WTC11 (cell line): ENCODE measurements around the gene BUD31. TPM values are rescaled to one million over a fixed set of nuclear protein-coding genes. Genes with fewer than 3 reads are reported as not detected.

Experiments used
- ATAC-seq: fragments of 200-7000 bp; cut with Tn5 transposase; 2 replicates; pipeline ENCODE4 v1.10.0; 2021; ENCODE audit warnings: mild to moderate bottlenecking, moderate library complexity
- CTCF ChIA-PET: fragments of 300-600 bp; sonication (Branson Sonifier 250); formaldehyde crosslinking; loops from one replicate; lab custom pipeline; 2021; ENCODE audit warnings: antibody characterized with exemption; lab: Charles Lee
- POLR2A ChIA-PET: fragments of 350-600 bp; sonication (Branson Sonifier 250); formaldehyde crosslinking; loops from one replicate; lab custom pipeline; 2021; ENCODE audit warnings: antibody characterized with exemption; lab: Charles Lee
- DNase-seq: peaks from one replicate; pipeline ENCODE4 v3.0.0; 2021; ENCODE audit warnings: low spot score
- H3K27ac Mint-ChIP-seq: 2 replicates; pipeline ENCODE4 v1.8.0; 2021; ENCODE audit warnings: mixed read lengths
- H3K27me3 Mint-ChIP-seq: 2 replicates; pipeline ENCODE4 v1.8.0; 2021; ENCODE audit warnings: low read depth, mild to moderate bottlenecking, moderate library complexity, mixed read lengths
- H3K36me3 Mint-ChIP-seq: 2 replicates; pipeline ENCODE4 v1.8.0; 2021; ENCODE audit warnings: mixed read lengths
- H3K4me1 Mint-ChIP-seq: 2 replicates; pipeline ENCODE4 v1.8.0; 2022; ENCODE audit warnings: mixed read lengths
- H3K4me3 Mint-ChIP-seq: 2 replicates; pipeline ENCODE4 v1.8.0; 2021; ENCODE audit warnings: mild to moderate bottlenecking, moderate library complexity, mixed read lengths
- H3K9me3 Mint-ChIP-seq: 2 replicates; pipeline ENCODE4 v1.8.0; 2021; ENCODE audit warnings: mixed read lengths
- ATF2 ChIP-seq: sonication (generic); formaldehyde crosslinking; IDR thresholded peaks from 2 replicates; pipeline ENCODE4 v1.8.1; 2022; ENCODE audit warnings: low read depth, missing genetic modification reagents, borderline replicate concordance
- CDX4 ChIP-seq: fragments of 250-450 bp; sonication (Bioruptor Pico); IDR thresholded peaks from 2 replicates; pipeline ENCODE4 v1.9.0; 2021; ENCODE audit warnings: moderate library complexity, mild to moderate bottlenecking, inconsistent platforms, borderline replicate concordance
- CREM ChIP-seq: sonication (generic); formaldehyde crosslinking; IDR thresholded peaks from 2 replicates; pipeline ENCODE4 v1.8.1; 2022; ENCODE audit warnings: mild to moderate bottlenecking, missing genetic modification reagents, moderate library complexity
- ETV6 ChIP-seq: sonication (generic); formaldehyde crosslinking; IDR thresholded peaks from 2 replicates; pipeline ENCODE4 v1.8.1; 2022; ENCODE audit warnings: mild to moderate bottlenecking, missing genetic modification reagents
- FOXJ3 ChIP-seq: sonication (generic); formaldehyde crosslinking; IDR thresholded peaks from 2 replicates; pipeline ENCODE4 v1.9.0; 2021; ENCODE audit warnings: missing genetic modification reagents, mild to moderate bottlenecking, borderline replicate concordance
- GABPB1 ChIP-seq: sonication (generic); formaldehyde crosslinking; IDR thresholded peaks from 2 replicates; pipeline ENCODE4 v1.8.1; 2023; ENCODE audit warnings: mild to moderate bottlenecking, missing genetic modification reagents
- GRHL2 ChIP-seq: fragments of 250-450 bp; sonication (Bioruptor Pico); IDR thresholded peaks from 2 replicates; pipeline ENCODE4 v1.8.0; 2022; ENCODE audit warnings: mild to moderate bottlenecking, moderate library complexity; ENCODE audit not compliant: insufficient replicate concordance, severe bottlenecking
- GTF2I ChIP-seq: fragments of 250-450 bp; sonication (Bioruptor Pico); conservative IDR thresholded peaks from 2 replicates; pipeline ENCODE4 v1.4.0; 2021; ENCODE audit warnings: mild to moderate bottlenecking
- HMGXB4 ChIP-seq: sonication (generic); formaldehyde crosslinking; IDR thresholded peaks from 2 replicates; pipeline ENCODE4 v1.8.1; 2023; ENCODE audit warnings: mild to moderate bottlenecking, moderate library complexity, missing genetic modification reagents
- KAT7 ChIP-seq: sonication (generic); formaldehyde crosslinking; IDR thresholded peaks from 2 replicates; pipeline ENCODE4 v1.8.1; 2023; ENCODE audit warnings: missing genetic modification reagents, mild to moderate bottlenecking, borderline replicate concordance
- NFE2L1 ChIP-seq: sonication (generic); formaldehyde crosslinking; IDR thresholded peaks from 2 replicates; pipeline ENCODE4 v1.8.1; 2023; ENCODE audit warnings: missing genetic modification reagents
- PRDM15 ChIP-seq: sonication (generic); formaldehyde crosslinking; IDR thresholded peaks from 2 replicates; pipeline ENCODE4 v1.8.0; 2022; ENCODE audit warnings: missing genetic modification reagents
- SMAD3 ChIP-seq: sonication (generic); formaldehyde crosslinking; IDR thresholded peaks from 2 replicates; pipeline ENCODE4 v1.8.0; 2022; ENCODE audit warnings: missing genetic modification reagents, mild to moderate bottlenecking, borderline replicate concordance
- SP1 ChIP-seq: sonication (generic); formaldehyde crosslinking; conservative IDR thresholded peaks from 2 replicates; pipeline ENCODE4 v1.8.1; 2022; ENCODE audit warnings: missing genetic modification reagents
- ZBTB21 ChIP-seq: sonication (generic); formaldehyde crosslinking; IDR thresholded peaks from 2 replicates; pipeline ENCODE4 v1.8.1; 2023; ENCODE audit warnings: mild to moderate bottlenecking, missing genetic modification reagents, borderline replicate concordance
- total RNA-seq: library from RNA; stranded (reverse); gene quantifications from 3 replicates; pipeline ENCODE4 v1.2.3, GENCODE V29; 2021
- TF ChIP-seq, protein P1 (sequence below): fragments of 250-450 bp; sonication (Bioruptor Pico); IDR thresholded peaks from 2 replicates; pipeline ENCODE4 v1.9.0; 2021; ENCODE audit warnings: mild to moderate bottlenecking
- TF ChIP-seq, protein P2 (sequence below): sonication (generic); formaldehyde crosslinking; IDR thresholded peaks from 2 replicates; pipeline ENCODE4 v1.8.1; 2023; ENCODE audit warnings: mild to moderate bottlenecking, missing genetic modification reagents, moderate library complexity

The BUD31 gene
- total RNA-seq, 1 experiment from 2014 or later, result 98.7 TPM

- TF ChIP-seq, protein P1, sequence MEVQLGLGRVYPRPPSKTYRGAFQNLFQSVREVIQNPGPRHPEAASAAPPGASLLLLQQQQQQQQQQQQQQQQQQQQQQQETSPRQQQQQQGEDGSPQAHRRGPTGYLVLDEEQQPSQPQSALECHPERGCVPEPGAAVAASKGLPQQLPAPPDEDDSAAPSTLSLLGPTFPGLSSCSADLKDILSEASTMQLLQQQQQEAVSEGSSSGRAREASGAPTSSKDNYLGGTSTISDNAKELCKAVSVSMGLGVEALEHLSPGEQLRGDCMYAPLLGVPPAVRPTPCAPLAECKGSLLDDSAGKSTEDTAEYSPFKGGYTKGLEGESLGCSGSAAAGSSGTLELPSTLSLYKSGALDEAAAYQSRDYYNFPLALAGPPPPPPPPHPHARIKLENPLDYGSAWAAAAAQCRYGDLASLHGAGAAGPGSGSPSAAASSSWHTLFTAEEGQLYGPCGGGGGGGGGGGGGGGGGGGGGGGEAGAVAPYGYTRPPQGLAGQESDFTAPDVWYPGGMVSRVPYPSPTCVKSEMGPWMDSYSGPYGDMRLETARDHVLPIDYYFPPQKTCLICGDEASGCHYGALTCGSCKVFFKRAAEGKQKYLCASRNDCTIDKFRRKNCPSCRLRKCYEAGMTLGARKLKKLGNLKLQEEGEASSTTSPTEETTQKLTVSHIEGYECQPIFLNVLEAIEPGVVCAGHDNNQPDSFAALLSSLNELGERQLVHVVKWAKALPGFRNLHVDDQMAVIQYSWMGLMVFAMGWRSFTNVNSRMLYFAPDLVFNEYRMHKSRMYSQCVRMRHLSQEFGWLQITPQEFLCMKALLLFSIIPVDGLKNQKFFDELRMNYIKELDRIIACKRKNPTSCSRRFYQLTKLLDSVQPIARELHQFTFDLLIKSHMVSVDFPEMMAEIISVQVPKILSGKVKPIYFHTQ, result no peak
- TF ChIP-seq, protein P2, sequence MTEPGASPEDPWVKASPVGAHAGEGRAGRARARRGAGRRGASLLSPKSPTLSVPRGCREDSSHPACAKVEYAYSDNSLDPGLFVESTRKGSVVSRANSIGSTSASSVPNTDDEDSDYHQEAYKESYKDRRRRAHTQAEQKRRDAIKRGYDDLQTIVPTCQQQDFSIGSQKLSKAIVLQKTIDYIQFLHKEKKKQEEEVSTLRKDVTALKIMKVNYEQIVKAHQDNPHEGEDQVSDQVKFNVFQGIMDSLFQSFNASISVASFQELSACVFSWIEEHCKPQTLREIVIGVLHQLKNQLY (CRISPR knock-in tag), result no peak
Measured at GRCh38 chr7:99383203-99383602, 25.6 kb upstream of the BUD31 start (continued).

DNA sequence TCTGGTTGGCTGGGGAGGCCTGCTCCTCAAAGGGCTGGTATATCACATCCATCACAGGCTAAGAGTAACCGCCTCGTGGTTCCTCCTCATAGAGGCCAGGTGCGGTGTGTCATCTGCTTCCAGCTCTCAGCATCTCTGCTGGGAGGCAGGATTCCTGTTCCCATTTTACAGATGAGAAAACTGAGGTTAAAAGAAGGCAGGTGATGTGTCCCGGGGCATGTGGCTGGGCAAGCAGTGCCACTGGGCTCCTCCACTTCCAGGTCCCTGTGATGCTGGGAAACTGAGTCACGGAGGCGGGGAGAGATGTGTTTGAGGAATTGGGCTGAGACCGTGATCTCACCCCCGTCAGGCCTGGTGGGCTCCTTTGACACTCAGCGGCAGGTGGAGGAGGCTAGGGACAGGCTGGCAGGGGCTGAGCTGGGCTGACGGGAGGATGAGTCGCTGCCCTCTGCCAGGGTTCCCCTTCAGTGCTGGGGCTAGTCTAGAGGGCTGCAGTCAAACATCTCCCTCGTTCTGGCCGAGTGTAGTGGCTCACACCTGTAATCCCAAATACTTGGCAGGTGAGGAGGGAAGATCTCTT lies 24.9 kb upstream of the BUD31 start:
- ATAC-seq (no peak), DNase-seq (no peak)
- H3K36me3 Mint-ChIP-seq, result peaks cover 22% of the 10 kb centered on the region
- ChIA-PET CTCF (no interaction called here), POLR2A (no interaction called here)
- H3K4me1 Mint-ChIP-seq, result peaks cover 11% of the 10 kb centered on the region
- no peaks in the 10 kb centered on the region for H3K27me3 Mint-ChIP-seq
- H3K4me3 Mint-ChIP-seq, result no peak overlapping the region
- H3K27ac Mint-ChIP-seq, result no peak overlapping the region
- H3K9me3 Mint-ChIP-seq, result no peaks in the 10 kb centered on the region
- TF ChIP-seq FOXJ3 (no peak), GABPB1 (no peak), ATF2 (CRISPR knock-in tag) (no peak), PRDM15 (CRISPR knock-in tag) (no peak), GTF2I (CRISPR knock-in tag) (no peak), CDX4 (CRISPR knock-in tag) (no peak), ZBTB21 (no peak), HMGXB4 (CRISPR knock-in tag) (no peak), NFE2L1 (CRISPR knock-in tag) (no peak), SP1 (CRISPR knock-in tag) (no peak), SMAD3 (no peak), KAT7 (CRISPR knock-in tag) (no peak), CREM (CRISPR knock-in tag) (no peak), ETV6 (CRISPR knock-in tag) (no peak), GRHL2 (CRISPR knock-in tag) (no peak)
